Endometrium (tissue), 2 donors: Measurements from ENCODE around the gene VANGL2.

ENCODE experiments used
- FAIRE-seq: peaks from 2 replicates; lab custom pipeline; 2012; peaks lifted over from hg19 to GRCh38; lab: Jason Lieb, UNC
- donor health status: control.
- donor health status: control.

Gene VANGL2

GRCh38 chr1:160406131-160406968, 6.0 kb downstream of the VANGL2 start:
- no peak for FAIRE-seq

DNA sequence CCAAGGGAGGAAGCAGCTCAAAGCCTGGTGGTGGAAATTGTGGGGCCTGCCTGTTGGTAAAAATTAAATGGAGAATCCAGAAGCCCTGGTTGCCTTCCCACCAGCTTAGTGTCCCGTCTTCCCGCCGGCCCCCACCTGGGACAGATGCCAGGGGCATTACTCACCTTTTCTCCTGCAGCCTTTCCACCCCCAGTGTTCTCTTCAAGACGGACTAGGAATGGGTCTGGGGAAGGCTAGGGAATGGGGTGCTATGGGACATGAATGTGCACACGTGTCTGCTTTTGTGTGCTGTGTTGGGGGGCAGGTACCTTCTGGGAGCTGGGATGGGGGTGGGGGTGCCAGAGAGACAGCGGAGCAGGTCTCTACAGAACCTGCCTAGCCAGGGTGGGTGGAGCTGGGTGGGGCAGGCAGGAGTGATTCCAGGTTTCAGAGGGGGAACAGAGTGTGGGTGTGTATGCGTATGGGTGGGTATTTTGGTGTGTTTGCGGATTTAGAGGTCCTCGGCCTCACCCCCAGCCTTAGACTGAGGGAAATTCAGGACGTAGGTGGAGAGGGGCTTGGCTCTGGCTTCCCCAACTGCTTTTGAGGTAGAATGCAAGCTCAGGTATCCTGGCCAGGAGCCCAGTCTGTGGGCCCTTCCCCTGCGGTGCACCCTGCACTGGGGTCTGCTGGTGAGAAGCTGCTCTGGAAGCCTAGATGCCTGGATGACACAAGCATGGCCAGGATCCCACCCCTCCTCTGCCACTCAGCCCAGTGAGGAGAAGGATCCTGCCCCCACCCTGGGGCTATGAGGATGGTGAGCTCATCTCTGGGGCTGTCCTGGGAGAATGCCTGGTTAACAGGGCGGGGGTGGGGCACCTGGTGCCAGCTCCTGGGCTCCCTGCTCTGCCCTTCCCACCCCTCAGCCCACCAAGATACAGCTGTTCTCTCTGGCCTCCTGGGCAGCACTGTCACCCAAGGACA, 7.8 kb downstream of the VANGL2 start:
- FAIRE-seq = no peak

- FAIRE-seq = no peak
These were observed 8.5 kb downstream of the VANGL2 start for GRCh38 chr1:160408864-160409263.

DNA sequence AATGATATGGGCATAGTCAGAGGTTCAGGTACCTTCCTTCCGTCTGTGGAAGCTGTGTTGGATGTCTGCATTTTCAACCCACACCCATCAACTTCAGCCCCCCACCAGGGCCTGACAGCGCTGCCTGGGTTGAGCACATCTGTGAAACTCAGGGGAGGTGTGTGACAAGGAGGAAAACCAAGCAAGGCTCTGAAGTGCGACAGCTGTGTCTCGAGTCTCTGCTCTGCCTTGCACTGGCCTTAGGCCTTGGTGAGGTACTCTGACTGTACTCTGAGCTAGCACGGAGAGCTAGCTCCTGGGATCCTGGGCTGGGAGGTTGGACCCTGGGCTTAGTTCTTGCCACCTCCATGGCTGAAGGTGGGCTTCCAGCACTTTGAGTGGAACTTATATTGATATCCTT, 9.1 kb downstream of the VANGL2 start:
- no peak for FAIRE-seq

DNA sequence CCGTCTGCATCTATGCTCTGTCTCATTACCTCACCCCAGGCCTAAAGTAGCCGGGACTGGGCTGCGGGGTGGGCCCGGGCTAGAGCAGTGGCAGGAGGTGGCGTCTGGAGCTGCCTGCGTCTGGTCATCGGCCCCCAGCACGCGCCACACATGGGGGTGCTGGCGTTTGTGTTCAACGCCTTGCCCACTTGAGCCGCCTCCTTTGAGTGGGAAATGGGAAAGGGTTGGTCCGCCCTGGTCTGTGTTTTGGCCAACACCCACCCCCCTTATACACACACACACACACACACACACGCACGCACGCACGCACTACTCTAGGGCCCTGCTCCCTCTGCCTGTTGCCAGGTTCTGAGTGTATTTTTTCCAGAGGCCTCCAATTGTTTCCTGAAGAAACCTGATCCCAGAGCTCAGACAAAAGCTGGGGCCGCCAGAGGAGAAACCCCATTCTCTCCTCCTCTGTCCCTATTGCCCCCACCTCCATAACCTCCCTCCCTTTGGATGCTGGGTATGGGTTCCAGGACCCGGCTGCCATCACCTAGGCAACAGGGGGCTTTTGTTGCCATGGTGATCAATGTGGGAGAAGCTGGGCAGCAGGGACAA, 10.1 kb downstream of the VANGL2 start:
- FAIRE-seq = no peak

DNA sequence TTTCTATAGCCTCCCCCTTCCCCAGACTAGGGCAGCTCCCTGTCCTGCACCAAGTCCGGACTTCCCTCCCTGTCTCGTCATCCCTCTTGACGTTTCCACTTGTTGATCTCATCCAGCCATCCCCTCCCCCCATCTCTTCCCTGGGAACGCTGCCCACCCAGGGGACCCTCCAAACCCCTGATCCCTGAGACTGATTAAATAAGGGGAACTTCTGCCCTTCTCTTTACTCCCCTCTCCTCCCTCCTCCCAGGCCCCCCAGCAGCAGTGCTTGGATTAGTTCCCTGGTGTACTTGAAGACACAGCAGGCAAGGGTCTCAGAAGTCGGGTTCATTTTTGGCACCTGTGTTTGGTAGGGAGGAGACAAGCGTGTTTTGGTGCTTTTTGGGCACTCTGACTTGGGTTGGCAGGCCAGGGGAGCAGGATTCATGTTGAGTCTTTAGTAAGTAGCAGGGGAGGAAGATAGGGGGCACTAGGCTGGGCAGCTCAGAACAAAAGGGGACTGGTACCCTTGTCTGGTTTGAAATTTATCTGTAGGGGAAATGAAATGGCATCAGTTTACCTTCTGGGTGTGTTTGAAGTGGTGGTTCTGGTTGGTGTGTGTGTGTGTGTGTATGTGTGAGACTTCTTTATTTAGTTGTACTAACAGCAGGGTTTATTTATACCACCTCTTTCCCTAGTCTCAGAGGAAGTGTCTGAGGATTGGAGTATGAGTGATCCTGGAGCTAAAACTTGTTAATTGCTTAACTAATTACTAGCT, 11.1 kb downstream of the VANGL2 start:
- no peak for FAIRE-seq

DNA sequence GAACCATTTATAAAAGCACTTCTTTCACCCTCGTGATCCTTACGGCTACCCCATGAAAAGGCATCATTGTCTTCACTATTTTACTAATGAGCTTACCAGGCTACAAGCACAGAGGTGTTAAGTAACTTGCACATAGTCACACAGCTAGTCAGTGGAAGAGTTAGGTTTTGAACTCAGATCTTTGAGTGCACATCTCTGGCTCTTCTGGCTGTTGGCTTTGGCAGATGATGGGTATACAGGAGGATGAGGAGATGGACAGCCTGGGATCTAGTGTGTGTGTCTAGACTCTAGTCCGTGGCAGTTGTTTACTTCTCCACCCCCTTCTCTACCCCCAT, 11.6 kb downstream of the VANGL2 start:
- no peak for FAIRE-seq

DNA sequence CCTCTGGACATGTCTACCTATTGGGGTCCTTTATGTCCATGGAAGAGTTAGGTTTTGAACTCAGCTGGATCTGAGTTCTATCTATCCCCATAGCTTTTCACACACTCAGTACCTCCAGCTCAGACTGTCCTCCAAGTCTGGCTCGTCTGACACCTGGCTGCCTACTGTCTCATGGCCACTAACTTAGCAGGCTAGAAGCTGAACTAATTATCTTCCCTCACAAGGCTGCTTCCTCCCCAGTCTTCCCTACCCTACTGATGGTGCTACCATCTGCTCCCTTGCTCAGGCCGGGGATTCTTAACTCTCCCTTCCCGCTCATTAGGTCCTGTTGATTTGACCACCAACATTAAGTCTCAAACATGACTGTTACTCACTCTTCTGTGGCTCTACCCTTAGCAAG, 13.4 kb downstream of the VANGL2 start:
- FAIRE-seq = no peak

- no peak for FAIRE-seq
These were observed 14.5 kb downstream of the VANGL2 start for GRCh38 chr1:160414881-160415280.

DNA sequence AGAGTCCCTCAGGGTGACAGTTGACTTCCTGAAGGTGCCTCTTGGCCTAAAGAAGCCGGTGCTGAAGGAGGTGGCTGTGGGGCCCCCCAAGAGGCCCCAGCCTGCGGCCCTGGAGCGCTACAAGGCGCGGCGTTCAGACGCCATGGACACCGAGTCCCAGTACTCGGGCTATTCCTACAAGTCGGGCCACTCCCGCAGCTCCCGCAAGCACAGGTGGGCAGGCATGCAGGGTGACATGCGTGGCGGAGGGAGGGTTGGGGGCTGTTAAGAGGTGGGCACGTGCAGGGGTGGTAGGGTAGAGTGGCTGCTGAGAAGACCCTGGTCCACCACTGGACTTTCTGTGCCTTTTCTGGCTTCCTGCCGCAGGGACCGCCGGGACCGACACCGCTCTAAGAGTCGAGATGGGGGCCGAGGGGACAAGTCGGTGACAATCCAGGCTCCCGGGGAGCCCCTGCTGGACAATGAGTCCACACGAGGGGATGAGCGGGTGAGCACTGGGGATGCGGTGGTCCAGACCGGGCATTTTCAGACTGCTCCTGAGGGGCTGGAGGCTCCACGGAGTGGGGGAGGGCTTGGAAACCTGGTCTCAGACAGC, 15.4 kb downstream of the VANGL2 start:
- no peak for FAIRE-seq

DNA sequence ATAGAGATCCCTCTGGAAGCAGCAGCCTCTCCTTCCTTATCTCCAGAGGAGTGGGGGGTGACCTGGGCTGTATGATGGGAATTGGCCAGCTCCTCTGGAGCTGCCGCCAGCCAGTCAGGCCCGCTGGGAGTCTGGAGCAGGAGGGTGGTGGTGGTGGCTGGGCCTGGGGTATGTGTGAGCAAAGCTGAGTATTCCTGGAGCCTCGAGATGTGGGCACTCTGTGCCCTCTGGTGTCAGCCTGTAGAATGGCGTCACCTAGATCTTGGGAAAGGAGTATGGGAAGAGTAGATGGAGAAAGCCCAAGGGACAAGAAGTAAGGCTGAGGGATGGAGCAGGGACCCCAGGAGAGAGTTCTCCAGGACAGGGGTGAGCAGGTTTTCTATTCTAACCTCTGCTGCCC, 16.0 kb downstream of the VANGL2 start:
- FAIRE-seq = no peak

- FAIRE-seq = no peak
These were observed 18.1 kb downstream of the VANGL2 start for GRCh38 chr1:160418483-160418882.

DNA sequence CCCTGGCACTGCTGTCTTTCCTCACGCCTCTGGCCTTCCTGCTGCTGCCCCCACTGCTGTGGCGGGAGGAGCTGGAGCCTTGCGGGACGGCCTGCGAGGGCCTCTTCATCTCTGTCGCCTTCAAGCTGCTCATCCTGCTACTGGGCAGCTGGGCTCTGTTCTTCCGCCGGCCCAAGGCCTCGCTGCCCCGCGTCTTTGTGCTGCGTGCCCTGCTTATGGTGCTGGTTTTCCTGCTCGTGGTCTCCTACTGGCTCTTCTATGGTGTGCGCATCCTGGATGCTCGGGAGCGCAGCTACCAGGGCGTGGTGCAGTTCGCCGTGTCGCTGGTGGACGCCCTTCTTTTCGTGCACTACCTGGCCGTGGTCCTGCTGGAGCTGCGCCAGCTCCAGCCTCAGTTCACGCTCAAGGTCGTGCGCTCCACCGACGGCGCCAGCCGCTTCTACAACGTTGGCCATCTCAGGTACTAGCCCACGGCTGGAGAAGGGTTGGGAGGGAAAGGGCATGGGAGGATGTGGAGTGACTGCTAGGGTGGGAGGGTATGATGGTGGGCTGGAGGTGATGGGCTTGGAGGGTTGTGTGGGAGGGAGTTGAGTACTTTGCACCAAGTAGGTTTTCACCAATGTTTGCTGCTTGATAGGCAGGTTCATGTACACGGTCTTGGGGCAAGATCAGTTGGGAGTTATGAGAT, 18.9 kb downstream of the VANGL2 start:
- FAIRE-seq = no peak

- FAIRE-seq = no peak
These were observed 19.4 kb downstream of the VANGL2 start for GRCh38 chr1:160419838-160420169.

- no peak for FAIRE-seq
These were observed 20.8 kb downstream of the VANGL2 start for GRCh38 chr1:160420881-160421842.

- no peak for FAIRE-seq
These were observed 21.5 kb downstream of the VANGL2 start for GRCh38 chr1:160421881-160422280.

DNA sequence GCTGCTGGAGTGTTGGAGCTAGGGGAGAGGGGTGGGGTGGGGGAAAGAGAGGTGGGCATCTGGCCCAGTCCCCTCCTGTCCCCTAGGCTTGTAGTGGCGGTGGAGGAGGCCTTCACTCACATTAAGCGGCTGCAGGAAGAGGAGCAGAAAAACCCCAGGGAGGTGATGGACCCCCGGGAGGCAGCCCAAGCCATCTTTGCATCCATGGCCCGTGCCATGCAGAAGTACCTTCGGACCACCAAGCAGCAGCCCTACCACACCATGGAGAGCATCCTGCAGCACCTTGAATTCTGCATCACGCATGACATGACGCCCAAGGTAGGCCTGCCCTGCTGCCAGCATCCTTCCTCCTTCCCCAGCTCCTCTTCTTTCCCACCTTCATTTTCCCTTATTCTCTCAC, 23.6 kb downstream of the VANGL2 start:
- FAIRE-seq = no peak

GRCh38 chr1:160425847-160426246, 25.5 kb downstream of the VANGL2 start:
- FAIRE-seq = no peak

GRCh38 chr1:160427625-160428024, 27.3 kb downstream of the VANGL2 start:
- no peak for FAIRE-seq

- FAIRE-seq = no peak
These were observed 27.7 kb downstream of the VANGL2 start for GRCh38 chr1:160428053-160428452.
